ENCODE measurements around the gene PANK3.
"Not testable (repeated sequence)": the region's sequence is repeated elsewhere in the genome, so short reads cannot be mapped to it uniquely, and the experiment has no call there.

- not testable (repeated sequence) for TF ChIP-seq CTCF (IDR thresholded peaks at IDR 0.05; ENCODE audit: insufficient read depth, low read length); POLR2AphosphoS5 (IDR thresholded peaks at IDR 0.05; ENCODE audit: low read depth); GABPA (IDR thresholded peaks at IDR 0.05; ENCODE audit: low read depth); REST (IDR thresholded peaks at IDR 0.05; ENCODE audit: insufficient replicate concordance, low read depth)
Measured at GRCh38 chr5:168596122-168596521, 17.0 kb upstream of the PANK3 start.
